ENCODE data around the gene DOCK6. TPM values are rescaled to one million over a fixed set of nuclear protein-coding genes. Genes with fewer than 3 reads are reported as not detected.

The DOCK6 gene
- total and polyA plus RNA-seq, 5 donors from 2014 or later = 0.07 to 2.8 (median 0.59) TPM; not detected in 1

- H3K27me3 Mint-ChIP-seq = no peaks in the 10 kb centered on the region
- Histone ChIP-seq H3K4me1 (ENCODE audit: control insufficient read depth, insufficient read depth, low read length, poor library complexity, severe bottlenecking) (no peaks in the 10 kb centered on the region), H3K27ac (ENCODE audit: insufficient read depth, low read length, poor library complexity, severe bottlenecking) (no peak overlapping the region), H3K36me3 (ENCODE audit: control insufficient read depth, insufficient read depth, low read length) (no peaks in the 10 kb centered on the region), H3K4me3 (ENCODE audit: low read depth, low read length) (no peak overlapping the region), H3K9me3 (ENCODE audit: control insufficient read depth in 2 of 2, low read length in 2 of 2) (peaks cover 6 to 15% of the 10 kb centered on the region in 2 experiments), H3K27me3 (ENCODE audit: control insufficient read depth, insufficient read depth, low read length) (no peaks in the 10 kb centered on the region)
- ATAC-seq (ENCODE audit: low read depth in 2 of 2) (no peak), DNase-seq (no peak)
- peaks cover 0 to 11% (median 2%) of the 10 kb centered on the region in 7 donors for H3K9me3 Mint-ChIP-seq
- H3K36me3 Mint-ChIP-seq = no peaks in the 10 kb centered on the region
- H3K4me3 Mint-ChIP-seq = no peak overlapping the region
- no peaks in the 10 kb centered on the region for H3K4me1 Mint-ChIP-seq
- H3K27ac Mint-ChIP-seq = peak overlapping the region in 1 of 3 donors; percentile 74
Measured at GRCh38 chr19:11236324-11237301, 25.7 kb downstream of the DOCK6 start.

GRCh38 chr19:11234486-11235075, 27.7 kb downstream of the DOCK6 start:
- H3K4me3 Mint-ChIP-seq = no peak overlapping the region
- H3K36me3 Mint-ChIP-seq = no peaks in the 10 kb centered on the region
- ATAC-seq (ENCODE audit: low read depth in 2 of 2) (no peak), DNase-seq (no peak)
- Histone ChIP-seq H3K27ac (ENCODE audit: insufficient read depth, low read length, poor library complexity, severe bottlenecking) (no peak overlapping the region), H3K27me3 (ENCODE audit: control insufficient read depth, insufficient read depth, low read length) (no peaks in the 10 kb centered on the region), H3K4me1 (ENCODE audit: control insufficient read depth, insufficient read depth, low read length, poor library complexity, severe bottlenecking) (no peaks in the 10 kb centered on the region), H3K4me3 (ENCODE audit: low read depth, low read length) (no peak overlapping the region), H3K36me3 (ENCODE audit: control insufficient read depth, insufficient read depth, low read length) (no peaks in the 10 kb centered on the region), H3K9me3 (ENCODE audit: control insufficient read depth in 2 of 2, low read length in 2 of 2) (peaks cover 6 to 15% of the 10 kb centered on the region in 2 experiments)
- H3K27ac Mint-ChIP-seq = no peak overlapping the region
- H3K9me3 Mint-ChIP-seq = peaks cover 0 to 11% (median 3%) of the 10 kb centered on the region in 7 donors
- no peaks in the 10 kb centered on the region for H3K27me3 Mint-ChIP-seq
- no peaks in the 10 kb centered on the region for H3K4me1 Mint-ChIP-seq

- Histone ChIP-seq H3K36me3 (ENCODE audit: control insufficient read depth, insufficient read depth, low read length) (no peaks in the 10 kb centered on the region), H3K4me1 (ENCODE audit: control insufficient read depth, insufficient read depth, low read length, poor library complexity, severe bottlenecking) (no peaks in the 10 kb centered on the region), H3K4me3 (ENCODE audit: low read depth, low read length) (no peak overlapping the region), H3K27me3 (ENCODE audit: control insufficient read depth, insufficient read depth, low read length) (no peaks in the 10 kb centered on the region), H3K9me3 (ENCODE audit: control insufficient read depth in 2 of 2, low read length in 2 of 2) (no peaks in the 10 kb centered on the region), H3K27ac (ENCODE audit: insufficient read depth, low read length, poor library complexity, severe bottlenecking) (no peak overlapping the region)
- H3K4me3 Mint-ChIP-seq = no peak overlapping the region
- no peaks in the 10 kb centered on the region for H3K36me3 Mint-ChIP-seq
- H3K4me1 Mint-ChIP-seq = no peaks in the 10 kb centered on the region
- H3K27me3 Mint-ChIP-seq = no peaks in the 10 kb centered on the region
- DNase-seq (no peak), ATAC-seq (ENCODE audit: low read depth in 2 of 2) (no peak)
- peaks cover 0 to 4% (median 0%) of the 10 kb centered on the region in 7 donors for H3K9me3 Mint-ChIP-seq
- no peak overlapping the region for H3K27ac Mint-ChIP-seq
Measured at GRCh38 chr19:11233073-11233472, 29.3 kb downstream of the DOCK6 start.

GRCh38 chr19:11232555-11232954, 29.8 kb downstream of the DOCK6 start:
- Histone ChIP-seq H3K9me3 (ENCODE audit: control insufficient read depth in 2 of 2, low read length in 2 of 2) (no peaks in the 10 kb centered on the region), H3K4me3 (ENCODE audit: low read depth, low read length) (no peak overlapping the region), H3K36me3 (ENCODE audit: control insufficient read depth, insufficient read depth, low read length) (no peaks in the 10 kb centered on the region), H3K27me3 (ENCODE audit: control insufficient read depth, insufficient read depth, low read length) (no peaks in the 10 kb centered on the region), H3K27ac (ENCODE audit: insufficient read depth, low read length, poor library complexity, severe bottlenecking) (no peak overlapping the region), H3K4me1 (ENCODE audit: control insufficient read depth, insufficient read depth, low read length, poor library complexity, severe bottlenecking) (no peaks in the 10 kb centered on the region)
- DNase-seq (no peak), ATAC-seq (ENCODE audit: low read depth in 2 of 2) (no peak)
- H3K36me3 Mint-ChIP-seq = no peaks in the 10 kb centered on the region
- H3K27me3 Mint-ChIP-seq = no peaks in the 10 kb centered on the region
- H3K4me1 Mint-ChIP-seq = no peaks in the 10 kb centered on the region
- no peak overlapping the region for H3K27ac Mint-ChIP-seq
- H3K9me3 Mint-ChIP-seq = peaks cover 0 to 4% (median 0%) of the 10 kb centered on the region in 7 donors
- H3K4me3 Mint-ChIP-seq = no peak overlapping the region

- no peaks in the 10 kb centered on the region for H3K27me3 Mint-ChIP-seq
- no peaks in the 10 kb centered on the region for H3K9me3 ChIP-seq (ENCODE audit: control insufficient read depth in 2 of 2, low read length in 2 of 2)
- no peaks in the 10 kb centered on the region for H3K4me1 ChIP-seq (ENCODE audit: control insufficient read depth, insufficient read depth, low read length, poor library complexity, severe bottlenecking)
- no peaks in the 10 kb centered on the region for H3K27me3 ChIP-seq (ENCODE audit: control insufficient read depth, insufficient read depth, low read length)
- peaks cover 0 to 4% (median 0%) of the 10 kb centered on the region in 7 donors for H3K9me3 Mint-ChIP-seq
- ATAC-seq (ENCODE audit: low read depth in 2 of 2) (no peak), DNase-seq (no peak)
- H3K4me3 ChIP-seq (ENCODE audit: low read depth, low read length) = no peak overlapping the region
- H3K4me1 Mint-ChIP-seq = no peaks in the 10 kb centered on the region
- no peaks in the 10 kb centered on the region for H3K36me3 ChIP-seq (ENCODE audit: control insufficient read depth, insufficient read depth, low read length)
- no peak overlapping the region for H3K27ac ChIP-seq (ENCODE audit: insufficient read depth, low read length, poor library complexity, severe bottlenecking)
- H3K27ac Mint-ChIP-seq = no peak overlapping the region
- no peaks in the 10 kb centered on the region for H3K36me3 Mint-ChIP-seq
- H3K4me3 Mint-ChIP-seq = no peak overlapping the region
Measured at GRCh38 chr19:11230621-11231386, 31.5 kb downstream of the DOCK6 start.

- Histone ChIP-seq H3K9me3 (ENCODE audit: control insufficient read depth in 2 of 2, low read length in 2 of 2) (no peaks in the 10 kb centered on the region), H3K36me3 (ENCODE audit: control insufficient read depth, insufficient read depth, low read length) (no peaks in the 10 kb centered on the region), H3K27me3 (ENCODE audit: control insufficient read depth, insufficient read depth, low read length) (no peaks in the 10 kb centered on the region), H3K27ac (ENCODE audit: insufficient read depth, low read length, poor library complexity, severe bottlenecking) (no peak overlapping the region), H3K4me3 (ENCODE audit: low read depth, low read length) (no peak overlapping the region), H3K4me1 (ENCODE audit: control insufficient read depth, insufficient read depth, low read length, poor library complexity, severe bottlenecking) (no peaks in the 10 kb centered on the region)
- DNase-seq (peak in 1 of 3 donors; percentile 20), ATAC-seq (ENCODE audit: low read depth in 2 of 2) (no peak)
- H3K4me1 Mint-ChIP-seq = no peaks in the 10 kb centered on the region
- peaks cover 2% of the 10 kb centered on the region for H3K36me3 Mint-ChIP-seq
- H3K4me3 Mint-ChIP-seq = no peak overlapping the region
- peaks cover 0 to 2% (median 1%) of the 10 kb centered on the region in 7 donors for H3K9me3 Mint-ChIP-seq
- H3K27ac Mint-ChIP-seq = no peak overlapping the region
- no peaks in the 10 kb centered on the region for H3K27me3 Mint-ChIP-seq
Measured at GRCh38 chr19:11227195-11227886, 35.0 kb downstream of the DOCK6 start.

- no peak for ATAC-seq (ENCODE audit: low read depth in 2 of 2)
- H3K4me1 Mint-ChIP-seq = no peaks in the 10 kb centered on the region
- no peaks in the 10 kb centered on the region for H3K27me3 Mint-ChIP-seq
- H3K27ac Mint-ChIP-seq = no peak overlapping the region
- no peaks in the 10 kb centered on the region for H3K4me1 ChIP-seq (ENCODE audit: control insufficient read depth, insufficient read depth, low read length, poor library complexity, severe bottlenecking)
- peaks cover 0 to 4% (median 1%) of the 10 kb centered on the region in 7 donors for H3K9me3 Mint-ChIP-seq
- no peak for DNase-seq
- H3K4me3 ChIP-seq (ENCODE audit: low read depth, low read length) = no peak overlapping the region
- no peaks in the 10 kb centered on the region for H3K27me3 ChIP-seq (ENCODE audit: control insufficient read depth, insufficient read depth, low read length)
- peaks cover 5% of the 10 kb centered on the region for H3K36me3 Mint-ChIP-seq
- peaks cover 0 to under 1% of the 10 kb centered on the region in 2 experiments for H3K9me3 ChIP-seq (ENCODE audit: control insufficient read depth in 2 of 2, low read length in 2 of 2)
- no peak overlapping the region for H3K27ac ChIP-seq (ENCODE audit: insufficient read depth, low read length, poor library complexity, severe bottlenecking)
- no peak overlapping the region for H3K4me3 Mint-ChIP-seq
- no peaks in the 10 kb centered on the region for H3K36me3 ChIP-seq (ENCODE audit: control insufficient read depth, insufficient read depth, low read length)
Measured at GRCh38 chr19:11226716-11227166, 35.6 kb downstream of the DOCK6 start.
